Putamen (tissue), 1 donor: Measurements from ENCODE around the gene SPTBN2.

ENCODE experiments used
- DNase-seq: peaks from one replicate; pipeline ENCODE4 v3.0.0-alpha.2; 2016; ENCODE audit warnings: low spot score

The SPTBN2 gene

GRCh38 chr11:66638177-66639065, 90.6 kb downstream of the SPTBN2 start, which contains the start of gene RBM4:
Gene RBM4 (plus strand): TSS chr11:66638703. CDS start chr11:66639712, 1,009 bp downstream.
- peak; percentile 100 for DNase-seq

- no peak for DNase-seq
Measured at GRCh38 chr11:66637557-66638176, 91.3 kb downstream of the SPTBN2 start.

DNA sequence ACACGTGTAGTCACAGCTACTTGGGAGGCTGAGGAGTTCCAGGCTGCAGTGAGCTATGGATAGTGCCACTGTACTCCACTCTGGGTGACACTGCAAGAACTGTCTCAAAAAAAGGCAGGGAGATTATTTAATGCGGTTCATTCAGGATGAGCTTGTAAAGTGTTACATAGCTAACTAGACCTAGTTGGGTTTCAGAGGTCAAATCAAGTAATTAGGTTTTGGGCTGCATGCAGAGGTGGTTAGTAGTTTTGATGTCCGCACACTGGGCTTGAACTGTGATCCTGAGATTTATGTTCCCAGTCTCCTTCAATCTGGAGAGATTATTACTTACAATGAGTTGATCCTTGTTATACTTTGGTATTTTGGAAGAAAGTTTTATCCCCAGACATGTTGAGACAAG, 92.6 kb downstream of the SPTBN2 start:
- no peak for DNase-seq
